T-helper 2 cell treated with Interferon-gamma antibody and Interleukin-4, amounts not matched to agents 100 ng/mL and 5 ng/mL, for 36 hours (primary cell): ENCODE data around the gene SLC24A4. TPM values are rescaled to one million over a fixed set of nuclear protein-coding genes. Genes with fewer than 3 reads are reported as not detected.

Source experiments
- intact Hi-C: fragments of 100-400 bp; cut with micrococcal nuclease; formaldehyde crosslinking; loops from one replicate; pipeline ENCODE4 v1.15.1; 2023
- total RNA-seq: library from RNA; stranded (reverse); gene quantifications from 2 replicates; pipeline ENCODE4 v1.2.3, GENCODE V29; 2022

SLC24A4 gene
- total RNA-seq, 1 donor from 2014 or later, result not detected

DNA sequence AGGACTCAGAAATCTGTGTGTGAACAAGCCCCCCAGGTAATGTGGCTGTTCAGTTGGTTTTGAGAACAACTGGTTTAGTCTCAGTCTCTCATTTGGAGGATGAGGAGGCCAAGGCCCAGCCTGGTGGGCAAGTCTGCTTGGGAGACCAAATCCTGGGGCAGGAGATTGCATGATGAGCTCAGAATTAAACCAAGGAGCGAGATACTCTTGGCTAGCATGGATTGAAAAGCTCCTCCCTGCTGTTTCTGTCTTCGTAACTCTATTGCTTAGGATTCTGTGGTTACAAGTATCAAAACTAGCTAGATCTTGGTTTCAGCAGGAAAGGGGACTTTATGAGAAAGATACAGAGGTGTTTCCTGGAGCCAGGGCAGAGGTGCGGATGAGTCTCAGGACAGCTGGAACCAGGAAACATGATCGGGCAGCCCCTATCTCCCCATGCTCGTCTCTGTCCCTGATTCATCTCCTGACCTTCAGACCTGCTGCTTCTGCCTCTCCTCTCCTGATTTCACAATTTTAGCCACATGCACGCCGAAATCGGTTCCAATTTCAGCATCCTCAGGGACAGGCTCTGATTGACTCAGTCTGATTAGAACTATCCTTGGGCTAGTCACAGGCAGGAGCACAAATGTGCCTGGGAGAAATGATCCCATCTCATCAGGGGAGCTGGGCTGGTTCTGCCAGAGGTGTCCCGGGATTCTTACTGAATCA lies 150.4 kb downstream of the SLC24A4 start:
- intact Hi-C loops, result no loop called here

DNA sequence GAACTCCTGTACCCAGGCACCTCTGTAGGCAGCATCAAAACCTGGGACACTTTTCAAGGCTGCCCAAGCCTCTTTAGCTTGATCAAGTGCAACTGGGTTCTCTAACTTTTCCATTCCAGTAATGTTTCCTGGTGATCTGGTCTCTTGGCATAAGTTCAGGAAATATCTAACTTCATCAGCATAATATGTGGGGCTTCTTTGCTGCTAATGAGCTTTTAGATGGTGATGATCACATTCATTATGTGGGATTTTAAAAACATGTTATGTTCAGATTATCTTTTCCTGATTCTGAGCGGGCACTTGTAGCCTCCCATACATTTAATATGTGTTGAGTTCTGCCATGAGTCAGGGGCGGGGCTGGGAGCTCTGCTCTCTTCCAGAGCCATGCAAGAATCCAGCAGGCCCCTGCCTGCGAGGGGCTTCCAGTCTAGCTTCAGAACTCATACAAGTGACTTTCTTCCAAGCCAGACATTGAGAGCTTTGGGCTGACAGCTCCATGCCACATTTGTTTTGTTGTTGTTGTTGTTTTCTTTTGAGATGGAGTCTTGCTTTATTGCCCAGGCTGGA lies 151.1 kb downstream of the SLC24A4 start:
- intact Hi-C loops, result no loop called here

DNA sequence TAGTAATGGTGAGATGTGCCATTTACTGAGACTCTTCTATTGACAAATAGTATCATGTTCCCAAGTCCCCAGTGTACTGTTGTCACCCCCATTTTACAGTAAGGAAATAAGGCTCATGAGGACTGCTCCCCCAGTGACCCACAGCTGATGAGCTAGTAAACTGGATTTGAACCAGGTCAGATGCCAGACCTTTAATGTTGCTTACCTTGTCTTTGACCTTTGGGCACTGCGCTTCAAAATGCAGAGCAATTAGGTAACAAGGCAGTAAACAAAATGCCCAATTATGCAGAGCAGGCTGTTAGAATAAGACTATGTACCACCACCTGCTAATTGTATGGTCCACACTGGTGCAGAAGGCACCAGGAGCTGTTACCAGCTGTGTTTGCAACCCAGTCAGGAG lies 152.1 kb downstream of the SLC24A4 start:
- intact Hi-C loops, result no loop called here

DNA sequence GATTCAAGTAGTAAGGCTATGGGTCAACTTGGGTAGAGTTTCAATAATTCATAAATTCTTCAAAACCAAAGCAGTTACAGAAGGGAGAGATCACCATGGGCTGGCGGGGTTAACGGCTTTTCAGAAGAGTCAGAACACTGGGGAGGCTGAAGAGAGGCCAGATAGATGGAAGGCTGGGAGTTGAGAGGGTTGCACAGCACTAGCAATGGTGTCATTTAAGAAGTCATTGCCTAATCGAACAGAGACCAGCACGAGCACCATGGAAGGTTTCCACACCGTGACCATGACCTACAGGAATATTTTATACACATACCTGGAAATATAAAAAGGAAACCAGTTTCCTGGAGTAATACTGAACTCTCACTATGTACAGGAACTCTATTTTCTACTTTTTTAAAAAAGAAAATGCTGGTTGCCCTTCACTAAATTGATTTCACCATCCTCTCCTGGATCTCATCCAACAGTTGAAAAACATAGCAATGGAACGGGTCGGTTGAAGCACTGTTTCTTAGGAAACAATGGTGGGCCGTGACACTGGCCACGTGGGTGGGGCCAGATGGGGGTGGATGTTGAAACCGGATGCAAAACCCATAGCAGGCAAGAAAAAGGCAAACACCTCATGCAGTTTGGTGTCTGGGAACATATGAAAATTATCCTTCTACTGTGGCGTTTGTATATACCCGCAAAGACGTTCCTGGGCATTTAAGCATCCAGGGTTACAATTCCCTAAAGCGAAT lies 152.7 kb downstream of the SLC24A4 start:
- intact Hi-C loops, result no loop called here

DNA sequence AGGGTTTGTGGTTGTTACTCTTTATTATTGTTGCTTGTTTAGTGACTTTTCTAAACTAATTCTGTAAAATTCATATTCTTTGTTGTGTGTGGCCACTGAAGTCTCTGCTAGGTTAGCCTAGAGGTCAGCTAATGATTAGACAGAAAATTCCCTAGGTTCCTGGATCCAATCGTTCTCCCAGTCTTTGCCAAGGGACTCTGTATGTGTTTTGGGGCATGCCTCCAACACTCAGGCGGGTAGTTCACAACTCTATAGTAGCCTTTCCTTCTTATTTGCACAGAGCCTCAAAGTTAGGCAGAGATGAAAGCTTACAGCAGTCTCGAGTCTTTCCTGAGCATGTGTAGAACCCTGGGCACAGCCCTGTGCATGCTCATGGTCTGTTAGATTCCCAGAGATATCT lies 157.9 kb downstream of the SLC24A4 start:
- intact Hi-C loops, result no loop called here

DNA sequence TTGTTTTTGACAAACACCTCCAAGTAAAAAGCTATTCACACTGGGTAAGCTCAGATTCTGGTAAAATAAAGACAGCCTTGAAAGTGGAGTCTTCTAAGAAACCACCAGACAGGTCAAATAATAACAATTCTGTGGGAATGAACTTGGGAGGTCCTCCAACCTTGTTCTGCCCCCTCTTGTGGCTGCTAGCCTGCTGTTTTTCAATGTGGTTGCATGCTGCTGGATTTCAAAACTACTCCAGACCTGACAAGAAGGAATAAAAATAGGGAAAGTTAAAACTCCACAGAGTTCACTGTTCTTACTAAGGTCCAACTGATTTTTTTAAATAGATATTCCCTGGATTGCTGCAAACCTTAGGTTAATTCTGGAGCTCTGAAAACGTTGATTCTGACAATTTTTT lies 158.4 kb downstream of the SLC24A4 start:
- intact Hi-C loops, result no loop called here

DNA sequence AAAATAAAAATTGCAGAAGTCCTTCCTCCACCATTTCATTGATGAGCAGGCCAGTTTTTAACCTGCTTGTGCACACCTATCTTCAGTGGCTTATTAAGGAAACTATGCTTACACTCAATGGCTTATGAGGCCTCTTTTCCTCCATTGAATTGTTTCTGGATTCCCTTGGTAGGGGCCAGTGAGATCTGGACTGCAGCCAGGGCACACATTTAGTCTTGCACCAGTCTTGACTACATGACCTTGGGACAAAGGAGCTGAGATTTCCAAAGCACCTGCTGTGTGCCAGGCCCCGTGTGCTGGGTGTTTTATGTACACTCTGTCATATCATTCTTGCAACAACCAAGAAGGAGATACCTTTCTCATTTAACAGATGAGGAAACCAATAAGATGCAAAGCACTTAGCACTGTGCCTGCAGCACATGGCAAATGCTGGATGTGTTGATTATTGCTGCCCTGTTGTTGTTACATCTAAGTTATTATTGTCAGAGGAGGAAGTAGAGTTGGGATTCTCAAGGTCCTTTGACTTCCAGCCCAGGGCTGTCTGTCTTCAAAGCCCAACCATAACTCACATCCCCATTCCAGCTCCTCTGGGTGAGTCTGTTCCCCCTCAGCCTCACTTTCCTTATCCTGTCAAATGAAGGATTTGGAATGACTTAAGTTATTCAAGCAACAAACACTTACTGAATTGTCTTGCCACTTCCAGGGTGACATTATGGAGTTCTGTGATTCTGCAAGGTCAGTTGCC lies 159.0 kb downstream of the SLC24A4 start:
- intact Hi-C loops, result no loop called here

DNA sequence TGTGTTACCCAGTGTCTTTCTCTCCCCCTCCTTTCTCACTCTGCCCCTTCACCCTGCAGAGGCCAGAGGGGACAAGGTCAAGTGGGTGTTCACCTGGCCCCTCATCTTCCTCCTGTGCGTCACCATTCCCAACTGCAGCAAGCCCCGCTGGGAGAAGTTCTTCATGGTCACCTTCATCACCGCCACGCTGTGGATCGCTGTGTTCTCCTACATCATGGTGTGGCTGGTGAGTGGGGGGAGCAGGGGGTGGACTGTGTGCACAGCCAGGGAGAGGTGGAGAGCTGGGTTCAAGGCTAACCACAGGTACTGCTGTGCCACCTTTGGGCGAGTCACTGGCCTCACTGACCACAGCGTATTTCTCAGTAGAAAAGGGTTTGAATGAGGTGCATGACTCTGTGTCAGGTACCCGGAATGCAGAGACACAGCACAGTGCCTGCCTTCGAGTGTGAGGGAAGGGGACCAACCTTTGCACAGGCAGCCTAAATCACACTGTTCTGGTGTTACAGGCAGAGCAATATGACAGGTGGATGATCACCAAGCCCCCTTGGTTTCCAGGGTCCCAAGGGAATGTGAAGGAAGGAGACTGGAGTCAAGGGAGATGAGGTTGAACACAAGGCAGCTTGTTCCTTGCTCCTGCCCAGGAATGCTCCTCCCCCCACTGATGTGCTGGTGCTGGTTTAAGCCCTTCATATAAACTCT lies 159.8 kb downstream of the SLC24A4 start:
- intact Hi-C loops, result no loop called here

DNA sequence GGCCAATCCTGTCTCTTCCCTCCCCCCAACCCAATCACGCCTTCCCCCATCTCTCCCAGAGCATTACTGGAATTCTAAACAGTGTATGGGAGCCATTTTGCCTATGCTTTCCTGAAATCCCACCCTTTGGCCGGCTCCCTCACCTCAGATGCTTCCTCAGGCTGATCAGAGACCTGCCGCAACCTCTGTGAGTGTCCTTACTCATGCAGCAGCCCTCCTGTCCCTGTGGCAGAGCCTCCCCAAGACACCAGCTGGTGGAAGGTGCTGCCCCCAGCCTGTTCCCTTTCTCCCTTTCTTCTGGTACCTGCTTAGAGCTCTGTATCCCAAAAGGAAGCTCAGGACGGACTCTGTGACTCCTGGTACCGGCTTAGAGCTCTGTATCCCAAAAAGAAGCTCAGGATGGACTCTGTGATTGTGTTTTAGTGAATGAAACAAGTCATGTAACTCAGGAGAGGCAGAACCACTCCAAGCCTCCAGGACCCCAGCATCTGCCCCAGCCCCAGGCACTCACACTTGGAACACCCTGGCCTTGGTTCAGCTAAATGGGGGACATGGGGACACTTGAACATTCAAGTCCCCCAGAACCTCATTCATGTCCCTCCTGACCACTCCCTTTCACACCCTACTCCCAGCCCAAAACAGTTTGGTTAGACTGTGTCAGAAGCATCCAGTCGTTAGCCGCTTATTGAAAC lies 161.3 kb downstream of the SLC24A4 start:
- intact Hi-C loops, result no loop called here

DNA sequence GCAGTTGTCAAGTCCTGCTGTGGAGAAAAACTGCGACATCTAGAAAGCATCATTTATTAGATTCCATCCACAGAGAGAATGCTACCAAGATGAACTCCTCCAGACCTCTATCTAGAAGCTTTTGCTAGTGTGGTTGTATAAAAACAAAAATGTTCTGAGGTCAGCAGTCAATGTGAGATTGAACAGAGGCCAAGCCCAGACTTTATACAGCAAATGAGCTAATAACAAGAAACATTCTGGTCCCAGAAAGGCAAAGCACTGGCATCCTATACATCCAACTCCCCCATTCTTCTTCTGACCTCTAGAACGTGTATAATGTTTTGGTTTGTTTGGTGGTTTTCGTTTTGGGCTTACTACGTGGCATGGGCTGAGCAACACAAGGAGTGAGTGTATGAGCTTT lies 163.9 kb downstream of the SLC24A4 start:
- intact Hi-C loops, result no loop called here

DNA sequence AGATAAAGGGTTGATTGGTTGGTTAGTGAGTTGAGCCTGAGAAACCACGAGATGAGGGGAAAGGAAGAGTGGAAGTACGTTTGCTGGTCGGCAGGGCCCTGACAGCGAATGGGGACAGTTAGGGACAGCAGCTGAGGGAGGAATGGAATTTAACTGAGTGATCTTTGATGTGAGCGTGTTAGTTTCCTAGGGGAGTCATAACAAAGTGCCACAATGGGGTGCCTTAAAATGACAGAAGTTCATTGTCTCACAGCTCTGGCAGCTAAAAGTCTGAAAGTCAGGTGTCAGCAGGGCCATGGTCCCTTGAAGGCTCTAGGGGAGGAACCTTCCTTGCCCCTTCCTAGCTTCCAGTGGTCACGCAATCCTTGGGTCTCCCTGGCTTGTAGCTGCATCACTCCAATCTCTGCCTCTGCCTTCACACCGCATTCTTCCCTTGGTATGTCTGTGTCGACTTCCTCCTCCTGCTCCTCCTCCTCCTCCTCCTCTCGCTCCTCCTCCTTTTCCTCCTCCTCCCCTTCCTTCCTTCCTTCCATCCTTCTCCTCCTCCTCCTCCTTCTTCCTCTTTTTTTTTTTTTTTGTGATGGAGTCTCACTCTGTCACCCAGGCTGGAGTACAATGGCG lies 164.7 kb downstream of the SLC24A4 start:
- intact Hi-C loops, result no loop called here

DNA sequence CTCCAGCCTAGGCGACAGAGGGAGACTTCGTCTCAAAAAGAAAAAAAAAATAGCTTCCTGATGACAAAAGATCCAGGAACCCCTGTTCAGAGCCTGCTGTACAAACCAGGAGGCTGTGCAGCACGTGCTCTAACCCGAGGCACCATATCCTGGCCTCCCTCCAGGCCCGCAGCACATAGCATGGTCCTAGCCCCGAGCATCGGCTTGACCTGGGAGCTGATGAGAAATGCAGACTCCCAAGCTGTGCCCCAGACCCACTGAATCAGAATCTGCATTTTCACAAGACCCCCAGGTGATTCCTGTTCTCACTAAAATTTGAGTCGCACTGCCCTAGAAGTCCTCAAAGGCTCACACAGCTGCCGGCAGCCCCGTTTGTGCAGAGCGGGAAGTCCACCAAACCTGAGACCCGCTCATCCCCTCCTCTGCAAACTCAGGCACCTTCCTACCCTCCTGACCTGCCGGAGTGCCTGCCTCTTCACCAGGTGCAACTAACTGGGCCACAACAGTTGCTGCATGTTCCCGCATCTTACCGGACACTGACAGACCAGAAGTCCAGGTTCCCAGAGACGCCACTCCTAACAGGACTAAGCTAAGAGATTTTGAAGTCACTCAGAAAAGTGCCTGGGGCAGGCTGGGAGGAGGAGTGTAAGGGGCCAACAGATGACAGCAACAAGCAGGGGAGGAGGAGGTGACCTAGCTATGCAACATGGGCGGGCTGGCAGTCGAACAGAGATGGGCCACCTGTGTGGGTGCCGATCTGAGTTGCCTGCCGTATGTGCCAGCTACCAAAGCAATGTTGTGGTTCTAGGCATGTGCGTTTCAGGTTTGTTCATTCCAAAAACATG lies 166.7 kb downstream of the SLC24A4 start:
- intact Hi-C loops, result no loop called here

DNA sequence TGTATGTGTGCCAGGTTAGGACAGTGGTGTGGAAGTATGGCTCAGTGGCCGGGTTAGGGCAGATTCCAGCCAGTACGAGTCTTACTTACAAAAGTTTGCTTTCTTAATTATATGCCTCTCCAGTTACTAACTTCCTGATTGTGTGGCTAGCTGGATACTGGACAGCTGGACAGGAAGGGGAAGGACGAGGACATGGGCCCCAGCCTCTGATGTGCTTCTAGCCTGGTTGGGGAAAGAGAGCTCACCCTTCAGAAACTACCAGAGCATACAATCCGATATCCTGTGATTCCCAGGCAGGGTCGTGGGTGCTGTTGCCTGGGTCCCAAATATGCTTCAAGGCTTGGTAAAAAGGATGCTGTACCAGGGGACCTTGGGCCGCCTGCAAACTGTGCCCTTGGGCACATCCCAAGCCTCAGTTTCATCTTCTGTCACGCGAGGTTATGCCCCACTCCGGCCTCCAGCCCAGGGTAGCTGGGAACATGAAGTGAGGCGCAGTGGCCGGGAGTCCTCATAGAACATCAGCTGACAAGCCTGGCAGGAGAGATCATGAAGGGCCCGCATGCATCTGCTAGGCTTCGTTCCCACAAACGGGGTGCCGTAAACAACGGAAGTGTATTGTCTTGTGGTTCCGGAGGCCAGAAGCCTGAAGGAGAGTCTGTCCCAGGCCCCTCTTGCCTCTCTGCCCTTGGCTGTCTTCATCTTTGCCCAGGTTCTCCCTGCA lies 167.4 kb downstream of the SLC24A4 start:
- intact Hi-C loops, result no loop called here

DNA sequence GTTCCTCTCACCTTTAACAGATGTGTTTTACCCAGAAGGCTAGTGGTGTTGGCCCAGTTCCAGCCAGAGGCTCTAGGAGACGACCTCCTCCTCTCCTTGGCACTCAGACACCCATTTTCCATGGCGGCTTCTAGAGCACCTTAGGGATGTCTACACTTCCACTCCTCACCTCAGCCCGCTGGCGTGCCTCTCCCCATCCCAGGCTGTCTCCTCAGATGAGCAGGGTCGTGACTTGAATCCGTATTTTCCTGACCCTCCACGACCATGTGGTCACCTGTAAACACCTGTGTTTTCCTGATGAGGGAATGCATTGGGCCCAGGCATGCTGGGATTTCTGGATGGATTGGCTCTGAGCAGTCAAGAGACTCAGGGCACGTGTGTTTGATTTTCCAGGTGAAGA lies 168.8 kb downstream of the SLC24A4 start:
- intact Hi-C loops, result no loop called here

DNA sequence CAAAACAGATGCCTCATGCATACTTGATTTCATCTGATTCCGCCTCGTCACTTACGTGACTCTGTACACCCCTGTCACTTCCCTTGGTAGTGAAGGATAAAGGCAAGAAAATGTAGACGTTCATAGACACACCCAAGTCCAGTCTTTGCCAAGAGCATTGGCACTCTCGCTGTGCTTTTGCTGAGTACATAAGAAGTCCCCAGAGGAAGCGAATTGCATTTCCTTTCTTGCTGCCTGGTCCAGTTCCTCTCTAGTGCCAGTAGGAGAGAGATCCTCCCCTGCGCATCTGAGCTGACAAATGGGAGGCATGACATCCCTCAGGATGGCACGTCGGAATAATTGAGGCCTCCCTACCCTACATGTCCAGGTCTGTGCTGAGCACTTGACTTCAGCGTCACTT lies 169.3 kb downstream of the SLC24A4 start:
- intact Hi-C loops, result no loop called here

DNA sequence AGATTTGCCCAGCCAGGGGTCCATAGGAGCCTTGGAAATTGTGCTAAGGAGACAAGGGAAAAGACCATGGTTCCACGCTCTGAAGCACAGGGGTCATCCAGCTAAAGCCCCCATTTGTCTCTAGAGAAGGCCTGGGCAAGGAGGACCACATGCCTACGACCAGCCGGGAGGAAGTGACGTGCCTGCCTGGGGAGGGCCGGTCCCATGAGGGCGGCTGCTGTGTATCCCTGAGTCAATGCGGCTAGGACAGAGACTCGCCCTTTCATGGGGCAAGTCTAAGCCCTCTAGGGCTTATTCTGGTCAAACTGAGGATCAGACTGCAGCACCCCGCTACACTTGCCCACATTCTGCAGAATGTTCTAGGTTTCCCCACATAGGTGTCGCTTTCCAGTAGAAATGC lies 170.1 kb downstream of the SLC24A4 start:
- intact Hi-C loops, result no loop called here

DNA sequence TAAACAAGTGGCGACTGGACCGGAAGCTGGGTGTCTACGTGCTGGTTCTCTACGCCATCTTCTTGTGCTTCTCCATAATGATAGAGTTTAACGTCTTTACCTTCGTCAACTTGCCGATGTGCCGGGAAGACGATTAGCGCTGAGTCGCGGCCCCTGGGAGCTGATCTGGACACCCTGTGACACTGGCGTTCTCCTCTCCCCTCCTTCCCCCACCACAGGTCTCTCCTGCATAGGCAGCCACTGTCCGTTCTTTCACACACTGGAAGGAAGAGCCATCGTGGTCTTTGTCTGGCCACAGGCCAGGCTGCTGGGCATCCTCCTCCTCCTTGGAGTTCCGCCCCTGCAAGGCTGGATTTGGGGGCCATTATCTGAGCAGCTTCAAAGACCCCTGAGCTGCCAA lies 170.5 kb downstream of the SLC24A4 start:
- intact Hi-C loops, result no loop called here

DNA sequence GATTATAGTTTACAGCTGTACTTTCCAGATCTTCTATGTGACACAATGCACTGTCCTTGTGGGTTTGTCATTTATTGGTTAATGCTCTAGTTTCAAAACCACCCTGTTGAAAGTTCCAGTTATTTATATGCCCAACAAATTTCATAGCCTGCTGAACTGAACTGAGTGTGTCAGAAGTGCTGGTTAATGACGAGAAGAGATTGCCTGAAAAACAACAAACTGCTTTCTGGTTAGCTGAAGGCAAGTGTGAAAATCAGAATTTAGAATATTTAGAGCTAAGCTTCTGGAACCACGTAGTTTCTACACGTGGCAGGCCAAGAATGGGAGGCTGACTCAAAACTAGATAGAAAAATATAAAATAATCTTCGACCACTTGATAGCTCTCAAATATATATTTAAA lies 171.5 kb downstream of the SLC24A4 start:
- intact Hi-C loops, result no loop called here

DNA sequence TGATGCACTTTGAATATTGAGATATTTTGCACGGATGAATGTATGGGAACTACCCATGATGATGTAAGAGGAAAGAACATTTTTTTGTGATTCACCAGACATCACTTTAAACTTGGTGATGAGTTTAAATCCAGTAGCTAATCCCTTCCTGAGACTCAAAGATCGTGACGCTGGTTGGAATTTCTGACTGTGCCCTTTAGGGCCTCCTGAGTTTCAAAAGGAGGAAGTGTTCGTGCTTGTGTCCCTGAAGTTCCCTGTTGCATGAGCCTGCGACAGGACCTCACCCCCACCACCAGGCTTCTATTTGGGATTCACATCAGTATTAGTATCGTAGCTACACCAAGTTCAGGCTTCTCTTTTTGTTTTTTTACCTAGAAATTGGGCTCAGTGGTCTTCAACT lies 172.1 kb downstream of the SLC24A4 start:
- intact Hi-C loops, result no loop called here
